ENCODE results near the gene UGT1A3.
A peak's percentile ranks its signal among the peaks of the same experiment; 100 is the strongest.

UGT1A3 gene

GRCh38 chr2:233807215-233807865 is 78.5 kb downstream of the UGT1A3 start:
- TF ChIP-seq EZH2 (IDR thresholded peaks at IDR 0.05; ENCODE audit: borderline replicate concordance, low read length) = no peak
- peak; percentile 5; the same call in 1 of the 2 replicates for TF ChIP-seq CTCF (IDR thresholded peaks at IDR 0.05; ENCODE audit: low read length)
- Histone ChIP-seq H3K9me3 (ENCODE audit: low read length) (no peaks in the 10 kb centered on the region), H3K27me3 (ENCODE audit: insufficient read depth, low read length) (no peaks in the 10 kb centered on the region), H3K4me1 (ENCODE audit: insufficient read depth, low read length, severe bottlenecking) (no peaks in the 10 kb centered on the region), H3K36me3 (ENCODE audit: insufficient read depth, low read length) (no peaks in the 10 kb centered on the region; the same call in 1 of the 2 replicates), H2AFZ (ENCODE audit: low read length) (no peak overlapping the region), H3K4me2 (ENCODE audit: low read length) (no peak overlapping the region), H3K79me2 (ENCODE audit: insufficient read depth, low read length) (no peaks in the 10 kb centered on the region), H3K9ac (ENCODE audit: low read length) (no peak overlapping the region), H3F3A (ENCODE audit: insufficient read depth, low read length) (no peaks in the 10 kb centered on the region), H3K9me2 (ENCODE audit: low read depth, low read length) (no peaks in the 10 kb centered on the region), H4K20me1 (ENCODE audit: insufficient read depth, low read length) (no peaks in the 10 kb centered on the region), H3K4me3 (ENCODE audit: low read depth, low read length, poor library complexity, severe bottlenecking) (no peak overlapping the region), H3K27ac (ENCODE audit: low read depth, low read length, poor library complexity, severe bottlenecking) (no peak overlapping the region)

GRCh38 chr2:233807966-233808935 is 79.4 kb downstream of the UGT1A3 start:
- H3F3A ChIP-seq (ENCODE audit: insufficient read depth, low read length) = no peaks in the 10 kb centered on the region
- TF ChIP-seq EZH2 (IDR thresholded peaks at IDR 0.05; ENCODE audit: borderline replicate concordance, low read length) (no peak), CTCF (IDR thresholded peaks at IDR 0.05; ENCODE audit: low read length) (no peak)
- no peaks in the 10 kb centered on the region; the same call in 1 of the 2 replicates for H3K36me3 ChIP-seq (ENCODE audit: insufficient read depth, low read length)
- no peak overlapping the region for H2AFZ ChIP-seq (ENCODE audit: low read length)
- H3K9me2 ChIP-seq (ENCODE audit: low read depth, low read length) = no peaks in the 10 kb centered on the region
- no peaks in the 10 kb centered on the region for H3K79me2 ChIP-seq (ENCODE audit: insufficient read depth, low read length)
- H3K9ac ChIP-seq (ENCODE audit: low read length) = no peak overlapping the region
- no peaks in the 10 kb centered on the region for H3K4me1 ChIP-seq (ENCODE audit: insufficient read depth, low read length, severe bottlenecking)
- no peak overlapping the region for H3K4me2 ChIP-seq (ENCODE audit: low read length)
- no peak overlapping the region for H3K27ac ChIP-seq (ENCODE audit: low read depth, low read length, poor library complexity, severe bottlenecking)
- no peaks in the 10 kb centered on the region for H3K27me3 ChIP-seq (ENCODE audit: insufficient read depth, low read length)
- H3K9me3 ChIP-seq (ENCODE audit: low read length) = no peaks in the 10 kb centered on the region
- H3K4me3 ChIP-seq (ENCODE audit: low read depth, low read length, poor library complexity, severe bottlenecking) = no peak overlapping the region
- H4K20me1 ChIP-seq (ENCODE audit: insufficient read depth, low read length) = no peaks in the 10 kb centered on the region

GRCh38 chr2:233810385-233810784 is 81.5 kb downstream of the UGT1A3 start:
- H3K79me2 ChIP-seq (ENCODE audit: insufficient read depth, low read length) = no peaks in the 10 kb centered on the region
- no peak overlapping the region for H3K27ac ChIP-seq (ENCODE audit: low read depth, low read length, poor library complexity, severe bottlenecking)
- H3F3A ChIP-seq (ENCODE audit: insufficient read depth, low read length) = no peaks in the 10 kb centered on the region
- H3K9ac ChIP-seq (ENCODE audit: low read length) = no peak overlapping the region
- no peak overlapping the region for H2AFZ ChIP-seq (ENCODE audit: low read length)
- no peak overlapping the region for H3K4me2 ChIP-seq (ENCODE audit: low read length)
- H3K36me3 ChIP-seq (ENCODE audit: insufficient read depth, low read length) = no peaks in the 10 kb centered on the region; the same call in 1 of the 2 replicates
- no peaks in the 10 kb centered on the region for H4K20me1 ChIP-seq (ENCODE audit: insufficient read depth, low read length)
- H3K4me3 ChIP-seq (ENCODE audit: low read depth, low read length, poor library complexity, severe bottlenecking) = no peak overlapping the region
- TF ChIP-seq CTCF (IDR thresholded peaks at IDR 0.05; ENCODE audit: low read length) (no peak), EZH2 (IDR thresholded peaks at IDR 0.05; ENCODE audit: borderline replicate concordance, low read length) (no peak)
- no peaks in the 10 kb centered on the region for H3K27me3 ChIP-seq (ENCODE audit: insufficient read depth, low read length)
- H3K9me2 ChIP-seq (ENCODE audit: low read depth, low read length) = no peaks in the 10 kb centered on the region
- H3K9me3 ChIP-seq (ENCODE audit: low read length) = no peaks in the 10 kb centered on the region
- no peaks in the 10 kb centered on the region for H3K4me1 ChIP-seq (ENCODE audit: insufficient read depth, low read length, severe bottlenecking)
